T-helper 17 cell (primary cell): Measurements from ENCODE around the gene SULT1C2. TPM values are rescaled to one million over a fixed set of nuclear protein-coding genes. Genes with fewer than 3 reads are reported as not detected.
"Not testable (repeated sequence)": the region's sequence is repeated elsewhere in the genome, so short reads cannot be mapped to it uniquely, and the experiment has no call there.

ENCODE experiments used
- ATAC-seq: fragments of 150-1000 bp; cut with Tn5 transposase; 2 replicates; pipeline ENCODE4 v1.10.0; 2021; ENCODE audit warnings: mild to moderate bottlenecking, moderate library complexity
- DNase-seq, 3 donors: peaks; one replicate each; pipeline versions ENCODE4 v3.0.0 to v3.0.0-alpha.2; 2020 to 2021
- H3K9me3 ChIP-seq: one replicate; pipeline ENCODE4 v1.7.0; 2013; ENCODE audit warnings: low read length, mild to moderate bottlenecking; ENCODE audit not compliant: control insufficient read depth, poor library complexity, severe bottlenecking
- H3K27ac Mint-ChIP-seq: one replicate; pipeline ENCODE4 v1.8.0; 2022; ENCODE audit warnings: mild to moderate bottlenecking, moderate library complexity, mixed read lengths
- H3K27me3 Mint-ChIP-seq: one replicate; pipeline ENCODE4 v1.8.0; 2022; ENCODE audit warnings: mixed read lengths
- H3K36me3 Mint-ChIP-seq: one replicate; pipeline ENCODE4 v1.8.0; 2022; ENCODE audit warnings: low read depth, mixed read lengths
- H3K4me1 Mint-ChIP-seq: one replicate; pipeline ENCODE4 v1.8.0; 2022; ENCODE audit warnings: mild to moderate bottlenecking, mixed read lengths
- H3K4me3 Mint-ChIP-seq: one replicate; pipeline ENCODE4 v1.8.0; 2022; ENCODE audit warnings: mild to moderate bottlenecking, moderate library complexity, mixed read lengths
- total RNA-seq, 4 donors: library from RNA in 2 of 4; stranded (reverse) in 2 of 4; gene quantifications; one replicate each; pipeline ENCODE4 v1.2.3 and lab custom pipeline; 2022 to 2026

SULT1C2 gene
- total RNA-seq, 2 donors from 2014 or later = not detected

DNA sequence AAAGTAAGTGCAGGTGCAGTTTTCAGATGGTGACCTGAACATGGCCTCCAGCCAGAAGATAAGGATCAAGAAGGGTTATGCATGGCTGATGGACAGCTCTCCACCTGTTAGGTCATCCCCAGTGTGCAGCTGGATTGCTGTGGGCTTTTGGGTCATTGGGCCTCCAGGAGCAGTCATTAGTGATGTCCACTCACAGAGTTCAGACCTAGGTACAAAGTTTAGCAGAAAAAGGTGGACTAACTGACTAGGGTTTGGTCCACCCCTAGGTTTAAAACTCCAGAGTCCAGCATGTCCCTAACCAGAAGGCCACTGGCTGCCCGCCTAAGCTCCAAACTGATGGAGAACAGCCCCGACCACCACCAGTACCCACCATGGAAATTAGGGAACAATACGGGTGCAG, 18.3 kb upstream of the SULT1C2 start:
- Mint-ChIP-seq H3K36me3 (no peaks in the 10 kb centered on the region), H3K4me1 (peaks cover 3% of the 10 kb centered on the region), H3K27ac (no peak overlapping the region), H3K27me3 (peaks cover 51% of the 10 kb centered on the region), H3K4me3 (no peak overlapping the region)
- DNase-seq (no peak), ATAC-seq (no peak)
- H3K9me3 ChIP-seq = no peaks in the 10 kb centered on the region

- no peaks in the 10 kb centered on the region for H3K9me3 ChIP-seq
- H3K36me3 Mint-ChIP-seq = no peaks in the 10 kb centered on the region
- ATAC-seq = no peak
- peaks cover 46% of the 10 kb centered on the region for H3K27me3 Mint-ChIP-seq
- H3K4me3 Mint-ChIP-seq = no peak overlapping the region
- no peak for DNase-seq
- H3K4me1 Mint-ChIP-seq = peaks cover 3% of the 10 kb centered on the region
- no peak overlapping the region for H3K27ac Mint-ChIP-seq
Observed at GRCh38 chr2:108270768-108271506, 17.8 kb upstream of the SULT1C2 start.

GRCh38 chr2:108271691-108272253, 16.9 kb upstream of the SULT1C2 start:
- no peak overlapping the region for H3K27ac Mint-ChIP-seq
- H3K36me3 Mint-ChIP-seq = no peaks in the 10 kb centered on the region
- DNase-seq (no peak), ATAC-seq (no peak)
- H3K27me3 Mint-ChIP-seq = peaks cover 39% of the 10 kb centered on the region
- H3K4me3 Mint-ChIP-seq = no peak overlapping the region
- peaks cover 3% of the 10 kb centered on the region for H3K4me1 Mint-ChIP-seq
- H3K9me3 ChIP-seq = no peaks in the 10 kb centered on the region

DNA sequence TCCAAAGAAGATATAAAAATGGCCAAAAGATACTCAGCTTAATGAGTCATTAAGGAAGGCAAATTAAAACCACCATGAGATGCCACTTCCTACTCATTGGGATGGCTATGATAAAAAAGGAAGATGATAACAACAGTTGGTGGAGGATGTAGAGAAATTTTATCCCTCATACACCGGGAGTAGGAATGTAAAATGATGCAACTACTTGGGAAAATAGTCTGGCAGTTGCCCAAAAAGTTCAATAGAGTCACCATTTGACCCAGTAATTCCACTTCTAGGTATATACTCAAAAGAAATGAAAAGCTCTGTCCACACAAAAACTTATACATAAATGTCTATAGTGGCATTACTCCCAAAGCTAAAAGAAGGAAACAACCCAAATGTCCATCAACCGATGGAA, 10.1 kb upstream of the SULT1C2 start:
- Mint-ChIP-seq H3K27me3 (no peaks in the 10 kb centered on the region), H3K27ac (no peak overlapping the region), H3K4me3 (no peak overlapping the region), H3K36me3 (no peaks in the 10 kb centered on the region), H3K4me1 (no peaks in the 10 kb centered on the region)
- ATAC-seq (no peak), DNase-seq (no peak)
- no peaks in the 10 kb centered on the region for H3K9me3 ChIP-seq

- no peaks in the 10 kb centered on the region for H3K4me1 Mint-ChIP-seq
- ATAC-seq (no peak), DNase-seq (no peak)
- H3K36me3 Mint-ChIP-seq = no peaks in the 10 kb centered on the region
- no peak overlapping the region for H3K4me3 Mint-ChIP-seq
- H3K27ac Mint-ChIP-seq = no peak overlapping the region
- H3K9me3 ChIP-seq = no peaks in the 10 kb centered on the region
- no peaks in the 10 kb centered on the region for H3K27me3 Mint-ChIP-seq
Observed at GRCh38 chr2:108279468-108279867, 9.2 kb upstream of the SULT1C2 start.

DNA sequence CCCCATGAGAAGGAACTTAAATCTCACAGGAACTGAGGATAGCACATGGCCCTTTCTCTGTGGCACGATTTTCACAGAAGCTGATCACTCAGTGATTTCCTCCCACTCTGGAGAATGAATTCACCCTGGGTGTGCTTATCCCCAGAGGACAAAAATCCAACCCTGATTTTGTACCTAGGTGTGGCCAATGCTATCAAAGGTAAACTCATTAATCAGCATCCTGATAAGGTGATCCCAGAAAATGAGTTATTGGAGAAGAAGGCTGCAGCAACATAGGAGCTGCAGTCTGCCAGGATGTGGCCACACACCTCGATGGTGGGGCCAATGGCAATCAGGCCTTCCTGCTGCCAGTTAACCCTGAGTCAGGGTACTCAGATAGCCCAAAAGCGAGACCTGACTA, 8.2 kb upstream of the SULT1C2 start:
- Mint-ChIP-seq H3K4me3 (no peak overlapping the region), H3K27me3 (no peaks in the 10 kb centered on the region), H3K27ac (no peak overlapping the region), H3K36me3 (no peaks in the 10 kb centered on the region), H3K4me1 (no peaks in the 10 kb centered on the region)
- H3K9me3 ChIP-seq = no peaks in the 10 kb centered on the region
- ATAC-seq (no peak), DNase-seq (no peak)

DNA sequence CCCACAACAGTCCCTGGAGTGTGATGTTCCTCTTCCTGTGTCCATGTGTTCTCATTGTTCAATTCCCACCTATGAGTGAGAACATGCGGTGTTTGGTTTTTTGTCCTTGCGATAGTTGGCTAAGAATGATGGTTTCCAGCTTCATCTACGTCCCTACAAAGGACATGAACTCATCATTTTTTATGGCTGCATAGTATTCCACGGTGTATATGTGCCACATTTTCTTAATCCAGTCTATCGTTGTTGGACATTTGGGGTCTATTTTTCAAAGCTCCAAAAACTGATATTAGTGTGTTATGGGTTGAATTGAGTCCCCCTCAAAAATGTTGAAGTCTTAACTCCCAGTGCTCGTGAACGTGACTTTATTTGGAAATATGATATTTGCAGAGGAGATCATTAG, 4.1 kb upstream of the SULT1C2 start:
- not testable (repeated sequence) for H3K9me3 ChIP-seq, DNase-seq, ATAC-seq, H3K36me3 Mint-ChIP-seq, H3K27ac Mint-ChIP-seq, H3K4me1 Mint-ChIP-seq, H3K4me3 Mint-ChIP-seq
- H3K27me3 Mint-ChIP-seq = peaks cover 12% of the 10 kb centered on the region

DNA sequence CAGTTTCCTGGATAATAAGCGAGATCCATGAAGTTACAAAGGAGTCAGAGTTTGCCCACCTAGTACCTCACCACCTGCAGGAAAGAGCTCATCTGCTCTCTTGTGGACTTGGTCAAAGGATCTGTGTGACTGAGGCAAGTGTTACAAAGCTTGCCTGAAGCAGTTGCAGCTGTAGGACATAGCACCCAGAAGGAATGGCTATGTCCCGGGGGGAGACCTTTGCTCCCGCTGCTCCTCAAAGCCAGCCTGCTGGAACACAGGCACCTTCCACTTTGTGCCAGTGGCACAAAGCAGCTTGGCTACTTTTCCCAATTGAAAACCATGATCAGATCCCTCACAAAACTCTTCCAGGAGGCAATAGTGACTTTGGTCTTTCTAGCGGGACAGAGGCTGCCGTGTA, 3.1 kb upstream of the SULT1C2 start:
- peaks cover 2% of the 10 kb centered on the region for H3K4me1 Mint-ChIP-seq

DNA sequence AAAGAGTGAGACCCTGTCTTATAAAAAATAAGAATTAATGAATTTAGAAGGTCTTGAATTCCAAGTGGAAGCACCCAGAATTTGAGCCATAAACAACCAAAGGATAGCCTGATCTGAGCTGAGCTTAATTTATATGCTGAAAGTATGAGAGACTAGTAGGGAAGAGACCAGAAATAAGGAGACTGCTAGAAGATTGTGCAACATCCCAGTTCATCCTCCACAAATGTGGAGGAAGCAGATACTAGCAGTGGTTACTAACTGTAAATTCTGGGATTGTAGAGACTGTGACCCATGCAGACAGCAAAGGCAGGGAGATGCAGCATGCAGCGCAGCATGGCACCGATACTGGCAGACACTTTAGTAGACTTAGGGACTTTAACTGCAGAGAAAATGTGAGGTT, 1.5 kb upstream of the SULT1C2 start:
- H3K27me3 Mint-ChIP-seq = peaks cover 12% of the 10 kb centered on the region
- H3K27ac Mint-ChIP-seq = no peak overlapping the region
- ATAC-seq (no peak), DNase-seq (no peak)
- H3K9me3 ChIP-seq = no peaks in the 10 kb centered on the region
- no peak overlapping the region for H3K4me3 Mint-ChIP-seq
- peaks cover 2% of the 10 kb centered on the region for H3K4me1 Mint-ChIP-seq
- H3K36me3 Mint-ChIP-seq = peaks cover 2% of the 10 kb centered on the region

More for the DNA sequence above, 3.1 kb upstream of the SULT1C2 start:
- no peak overlapping the region for H3K4me3 Mint-ChIP-seq
- no peaks in the 10 kb centered on the region for H3K9me3 ChIP-seq
- DNase-seq (no peak), ATAC-seq (no peak)
- no peak overlapping the region for H3K27ac Mint-ChIP-seq
- H3K27me3 Mint-ChIP-seq = peaks cover 12% of the 10 kb centered on the region
- H3K36me3 Mint-ChIP-seq = peaks cover 2% of the 10 kb centered on the region

GRCh38 chr2:108293850-108294249, 5.2 kb downstream of the SULT1C2 start:
- H3K27me3 Mint-ChIP-seq = peaks cover 3% of the 10 kb centered on the region
- H3K4me1 Mint-ChIP-seq = peaks cover 2% of the 10 kb centered on the region
- H3K9me3 ChIP-seq = no peaks in the 10 kb centered on the region
- no peak overlapping the region for H3K4me3 Mint-ChIP-seq
- ATAC-seq (no peak), DNase-seq (no peak)
- no peaks in the 10 kb centered on the region for H3K36me3 Mint-ChIP-seq
- H3K27ac Mint-ChIP-seq = no peak overlapping the region

DNA sequence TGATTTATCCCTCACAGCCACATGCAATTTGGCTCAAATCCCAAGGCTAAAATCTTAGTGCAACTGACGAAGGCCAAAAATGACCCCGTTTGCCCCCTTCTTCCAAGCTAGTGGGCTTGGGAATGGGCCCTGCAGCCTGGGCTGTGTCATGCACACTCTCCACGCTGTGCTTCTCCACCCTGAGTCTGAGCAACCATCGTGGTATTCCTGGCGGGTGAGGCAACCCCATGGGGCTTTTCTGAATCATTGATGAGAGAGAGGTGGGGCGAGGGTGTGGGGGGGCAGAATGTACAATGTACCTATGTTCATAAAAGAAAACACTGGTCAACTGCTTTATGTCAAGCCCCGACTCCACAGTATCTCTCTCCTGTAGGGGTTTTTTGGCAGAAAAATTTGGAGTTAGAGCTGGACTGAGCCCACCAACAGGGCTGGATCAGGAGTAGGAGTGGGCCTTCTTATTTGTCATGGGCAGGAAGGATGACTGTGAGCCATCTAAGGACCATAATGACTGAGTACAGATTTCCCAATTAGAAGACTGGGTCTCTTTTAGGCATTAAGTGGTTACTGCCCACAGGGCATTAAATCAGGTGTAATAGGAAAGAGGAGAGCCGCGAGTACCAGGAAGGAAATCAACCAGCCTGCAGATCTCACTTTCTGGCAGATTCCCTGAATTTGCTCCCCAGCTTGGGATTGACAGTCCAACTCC, 8.9 kb downstream of the SULT1C2 start:
- H3K36me3 Mint-ChIP-seq = no peaks in the 10 kb centered on the region
- H3K27ac Mint-ChIP-seq = no peak overlapping the region
- no peaks in the 10 kb centered on the region for H3K9me3 ChIP-seq
- ATAC-seq (no peak), DNase-seq (no peak)
- no peak overlapping the region for H3K4me3 Mint-ChIP-seq
- H3K4me1 Mint-ChIP-seq = peaks cover 2% of the 10 kb centered on the region
- H3K27me3 Mint-ChIP-seq = peaks cover 16% of the 10 kb centered on the region

DNA sequence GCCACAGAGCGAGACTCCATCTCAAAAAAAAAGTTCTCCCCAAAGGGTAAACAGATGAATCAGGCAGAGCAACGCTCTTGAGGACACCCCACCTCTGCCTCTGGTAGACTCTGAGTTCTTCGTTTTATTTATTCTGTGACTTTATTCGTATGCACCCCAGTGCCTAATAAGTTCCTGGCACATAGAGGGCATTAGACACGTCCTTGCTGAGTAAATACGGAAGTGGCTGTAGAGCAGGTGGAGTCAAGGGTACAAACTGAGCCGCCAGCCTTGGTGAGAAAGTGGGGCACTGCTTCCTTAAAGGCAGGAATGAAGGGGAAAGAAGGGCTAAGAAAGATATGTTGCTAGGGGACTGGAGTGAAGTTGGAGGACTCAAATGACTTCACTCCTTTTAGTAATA, 12.9 kb downstream of the SULT1C2 start:
- H3K4me1 Mint-ChIP-seq = peaks cover 5% of the 10 kb centered on the region
- H3K27me3 Mint-ChIP-seq = peaks cover 37% of the 10 kb centered on the region
- DNase-seq (no peak), ATAC-seq (no peak)
- H3K36me3 Mint-ChIP-seq = no peaks in the 10 kb centered on the region
- no peak overlapping the region for H3K27ac Mint-ChIP-seq
- no peaks in the 10 kb centered on the region for H3K9me3 ChIP-seq
- no peak overlapping the region for H3K4me3 Mint-ChIP-seq

GRCh38 chr2:108304975-108305374, 16.3 kb downstream of the SULT1C2 start:
- Mint-ChIP-seq H3K36me3 (no peaks in the 10 kb centered on the region), H3K4me1 (peaks cover 3% of the 10 kb centered on the region), H3K4me3 (no peak overlapping the region), H3K27me3 (peaks cover 34% of the 10 kb centered on the region), H3K27ac (no peak overlapping the region)
- no peak for DNase-seq
- no peaks in the 10 kb centered on the region for H3K9me3 ChIP-seq
- no peak for ATAC-seq
